ENCODE data around the gene SLC22A16.
"Not testable (repeated sequence)": the region's sequence is repeated elsewhere in the genome, so short reads cannot be mapped to it uniquely, and the experiment has no call there.

The SLC22A16 gene

GRCh38 chr6:110488606-110489190 is 12.3 kb upstream of the SLC22A16 start:
- DNase-seq, result no peak

GRCh38 chr6:110487968-110488381 is 11.6 kb upstream of the SLC22A16 start:
- DNase-seq, result not testable (repeated sequence)

GRCh38 chr6:110486756-110487155 is 10.3 kb upstream of the SLC22A16 start:
- DNase-seq, result no peak

- no peak for DNase-seq
These were observed 9.1 kb upstream of the SLC22A16 start for GRCh38 chr6:110485491-110485890.

GRCh38 chr6:110484321-110484720 is 7.9 kb upstream of the SLC22A16 start:
- no peak for DNase-seq

DNA sequence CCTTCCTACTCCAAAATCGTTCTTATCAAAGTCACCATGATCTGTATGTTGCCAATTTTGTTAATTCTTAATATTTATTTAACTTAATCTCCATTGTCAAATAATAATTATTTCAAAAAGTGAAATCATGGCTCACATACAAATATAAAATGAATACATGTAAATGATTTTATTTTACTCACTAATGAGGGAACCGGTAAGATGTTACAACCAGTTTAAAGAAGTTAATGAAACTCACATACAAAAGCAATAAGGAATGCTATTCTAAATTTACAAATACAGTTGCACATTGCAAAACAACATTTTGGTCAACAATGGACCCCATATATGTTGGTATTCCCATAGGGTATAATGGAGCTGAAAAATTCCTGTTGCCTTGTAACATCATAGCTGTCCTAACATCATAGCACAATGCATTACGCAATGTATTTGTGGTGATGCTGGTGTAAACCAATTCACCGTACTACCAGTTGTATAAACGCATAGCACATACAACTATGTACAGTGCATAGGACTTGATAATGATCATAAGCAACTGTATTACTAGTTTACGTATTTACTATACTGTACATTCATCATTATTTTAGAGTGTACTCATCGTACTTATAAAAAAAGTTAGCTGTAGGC is 6.5 kb upstream of the SLC22A16 start:
- no peak for DNase-seq

- no peak for DNase-seq
These were observed 4.7 kb upstream of the SLC22A16 start for GRCh38 chr6:110481081-110481480.

DNA sequence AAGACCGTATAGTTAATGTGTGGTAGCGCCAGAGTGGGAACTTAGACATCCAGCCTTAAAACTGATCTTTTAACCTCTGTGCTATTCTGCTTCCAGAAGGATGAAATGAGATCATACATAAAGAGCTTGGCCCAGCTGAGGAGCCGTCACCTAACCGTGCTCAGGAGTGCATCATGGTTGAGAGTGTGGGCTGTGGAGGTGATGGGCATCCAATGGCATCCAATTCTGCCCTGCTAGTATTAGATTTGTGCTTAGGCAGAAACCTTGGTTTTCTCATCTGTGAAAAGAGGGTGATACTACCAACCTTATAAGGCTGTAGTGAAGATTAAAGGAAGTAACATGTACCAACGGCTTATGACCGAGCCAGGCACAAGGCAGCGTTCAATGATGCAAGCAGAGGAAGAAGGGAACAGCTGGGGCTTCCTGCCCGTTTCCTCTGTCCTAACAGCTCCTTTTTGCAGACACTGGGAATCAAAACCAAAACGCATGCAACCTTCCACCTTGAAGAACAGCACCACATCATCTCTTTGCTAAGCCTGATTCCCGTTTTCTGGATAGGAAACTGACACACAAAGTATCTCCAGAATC is 1.3 kb downstream of the SLC22A16 start:
- no peak for DNase-seq

DNA sequence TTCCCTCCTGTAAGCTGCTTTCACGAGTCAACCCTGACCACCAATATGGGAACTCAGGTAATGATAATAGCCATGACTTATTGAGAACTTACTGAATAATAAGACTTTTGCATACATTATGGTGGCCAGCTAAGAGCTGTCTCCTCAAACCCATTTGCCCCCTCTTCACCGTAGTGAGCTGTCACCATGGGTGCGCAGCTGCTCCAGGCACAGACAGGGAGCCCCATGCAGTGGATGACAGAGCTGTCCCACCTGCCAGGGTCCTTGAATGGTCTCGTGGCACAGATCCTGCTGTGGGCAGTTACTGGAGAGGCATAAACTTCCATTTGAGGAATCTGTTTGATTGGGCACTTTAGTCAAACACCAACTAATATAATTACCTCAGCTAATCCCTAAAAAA is 1.9 kb downstream of the SLC22A16 start:
- DNase-seq, result no peak

GRCh38 chr6:110472739-110473138 is 3.7 kb downstream of the SLC22A16 start:
- DNase-seq, result no peak

DNA sequence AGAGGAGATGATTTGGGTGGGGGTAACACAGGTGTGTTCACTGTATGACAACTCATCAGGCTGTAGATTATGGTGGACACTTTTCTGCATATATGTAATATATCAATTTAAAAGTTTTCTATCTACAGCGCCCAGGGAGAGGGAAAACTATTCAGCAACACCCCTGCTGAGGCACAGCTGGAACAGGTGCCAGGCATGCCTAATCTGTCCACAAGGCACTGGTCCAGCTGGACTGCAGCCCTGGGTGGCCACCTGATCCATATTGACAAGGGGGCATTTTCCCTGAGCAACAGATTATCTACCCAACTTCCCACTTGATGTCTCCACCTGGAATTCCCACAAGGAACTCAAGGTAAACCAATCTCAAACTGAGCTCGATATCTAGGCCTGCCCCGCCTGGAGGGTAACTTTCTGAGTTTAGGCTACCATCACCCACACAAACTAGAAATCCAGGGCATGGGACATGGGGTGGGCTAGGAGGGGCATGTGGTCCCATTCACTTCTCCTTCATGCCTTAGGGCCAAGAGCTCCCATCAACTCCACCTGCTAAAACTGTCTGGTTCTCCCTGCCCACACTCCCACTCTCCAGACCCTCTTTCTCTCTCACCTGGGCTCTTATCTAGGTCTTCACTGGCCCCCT is 4.6 kb downstream of the SLC22A16 start:
- no peak for DNase-seq

GRCh38 chr6:110468731-110469130 is 7.7 kb downstream of the SLC22A16 start:
- no peak for DNase-seq

DNA sequence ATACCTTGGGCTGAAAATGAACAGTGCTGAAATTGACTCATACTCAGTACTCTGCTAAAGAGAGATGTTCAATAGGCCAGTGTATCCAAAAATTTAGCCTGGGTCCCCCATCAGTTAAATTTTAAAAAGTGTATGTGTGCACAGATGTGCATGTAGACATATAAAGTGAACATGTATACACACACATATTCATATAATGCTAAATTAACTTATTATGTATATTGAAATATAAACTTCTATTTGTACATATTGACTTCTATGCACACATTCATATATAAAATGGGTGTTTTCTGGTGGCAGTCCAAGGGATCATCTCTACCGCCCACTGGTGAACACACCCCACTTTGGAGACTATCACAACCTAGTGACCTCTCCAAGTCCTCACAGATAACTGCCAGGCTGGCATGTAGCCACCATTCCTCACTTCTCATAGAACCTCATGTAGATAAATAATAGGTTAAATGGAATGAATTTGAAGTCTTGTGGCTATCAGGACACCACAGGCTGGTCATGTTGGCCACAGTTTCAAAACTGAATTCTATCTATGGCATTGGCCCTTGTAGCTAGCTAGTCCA is 8.8 kb downstream of the SLC22A16 start:
- DNase-seq, result no peak

DNA sequence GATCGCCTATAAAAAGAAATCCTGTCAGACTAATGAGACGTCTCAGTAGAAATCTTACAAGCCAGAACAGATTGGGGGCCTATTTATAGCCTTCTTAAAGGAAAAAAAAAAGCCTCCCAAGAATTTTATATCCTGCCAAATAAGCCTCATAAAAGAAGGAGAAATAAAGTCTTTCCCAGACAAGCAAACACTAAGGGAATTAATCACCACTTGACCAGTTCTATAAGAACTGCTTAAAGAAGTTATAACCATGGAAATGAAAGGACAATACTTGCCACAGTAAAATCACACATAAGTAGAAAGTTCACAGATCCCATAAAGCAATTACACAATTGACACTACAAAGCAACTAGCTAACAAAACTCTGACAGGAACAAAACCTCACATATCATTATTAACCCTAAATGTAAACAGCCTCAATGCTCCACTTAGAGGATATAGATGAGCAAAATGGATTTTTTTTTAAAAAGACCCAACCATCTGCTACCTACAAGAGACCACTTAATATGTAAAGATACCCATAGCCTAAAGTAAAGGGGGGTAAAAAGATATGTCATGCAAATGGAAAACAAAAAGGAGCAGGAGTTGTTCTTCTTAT is 13.4 kb downstream of the SLC22A16 start:
- DNase-seq, result no peak

- DNase-seq, result no peak
These were observed 15.0 kb downstream of the SLC22A16 start for GRCh38 chr6:110461376-110461775.

- DNase-seq, result no peak
These were observed 17.3 kb downstream of the SLC22A16 start for GRCh38 chr6:110459137-110459536.

DNA sequence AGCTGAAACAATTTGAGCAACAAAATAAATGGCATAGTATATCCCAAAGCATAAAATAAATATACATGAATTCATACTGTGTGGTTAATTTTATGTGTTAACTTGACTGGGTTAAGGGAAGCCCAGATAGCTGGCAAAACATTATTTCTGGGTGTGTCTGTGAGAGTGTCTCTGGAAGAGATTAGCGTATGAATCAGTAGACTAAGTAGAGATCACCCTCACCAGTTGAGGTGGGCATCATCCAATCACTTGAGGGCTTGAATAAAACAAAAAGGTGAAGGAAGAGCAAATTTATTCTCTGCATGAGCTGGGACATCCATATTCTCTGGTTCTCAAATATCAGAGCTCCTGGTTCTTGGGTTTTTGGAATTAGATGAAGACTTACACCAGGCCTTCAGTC is 17.9 kb downstream of the SLC22A16 start:
- DNase-seq, result no peak

- DNase-seq, result not testable (repeated sequence)
These were observed 18.7 kb downstream of the SLC22A16 start for GRCh38 chr6:110457567-110458175.

- no peak for DNase-seq
These were observed 19.7 kb downstream of the SLC22A16 start for GRCh38 chr6:110456694-110457093.

DNA sequence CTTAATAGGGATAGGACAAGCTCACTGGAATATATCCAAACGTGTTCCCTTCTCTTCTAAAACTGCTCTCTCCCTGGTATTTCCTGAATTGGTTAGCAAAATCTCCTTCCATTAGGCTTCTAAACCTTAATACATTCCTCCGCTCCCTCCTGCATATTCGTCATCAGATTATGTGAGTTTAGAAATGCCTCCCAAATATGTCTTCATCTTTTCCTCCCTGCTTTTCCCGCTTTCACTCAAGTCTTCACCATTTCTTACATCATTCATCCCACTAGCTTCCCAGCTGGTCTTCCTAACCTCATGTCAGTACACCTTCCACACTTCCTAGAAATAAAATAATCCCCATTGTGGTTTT is 26.9 kb downstream of the SLC22A16 start:
- no peak for DNase-seq

GRCh38 chr6:110448846-110449540 is 27.4 kb downstream of the SLC22A16 start:
- no peak for DNase-seq

DNA sequence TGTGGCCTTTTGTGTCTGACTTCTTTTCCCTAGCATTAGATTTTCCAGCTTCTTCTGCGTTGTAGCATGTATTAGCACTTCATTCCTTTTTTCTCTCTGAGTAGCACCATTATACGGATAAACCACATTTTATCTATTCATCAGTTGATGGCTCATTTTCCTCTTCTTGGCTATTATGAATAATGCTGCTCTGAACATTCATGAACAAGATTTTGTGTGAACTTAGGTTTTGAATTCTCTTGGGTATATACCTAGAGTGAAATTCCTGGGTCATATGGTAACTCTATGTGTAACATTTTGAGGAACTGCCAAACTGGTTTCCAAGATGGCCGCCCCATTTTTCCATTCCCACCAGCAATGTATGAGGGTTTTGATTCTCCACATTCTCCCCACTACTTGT is 28.7 kb downstream of the SLC22A16 start:
- no peak for DNase-seq
